Activated CD8-positive, alpha-beta memory T cell treated with anti-CD3 and anti-CD28 coated beads for 4 hours (primary cell): ENCODE measurements around the gene KCNJ3.

Source experiments
- DNase-seq, 2 donors: peaks; one replicate each; pipeline ENCODE4 v3.0.0-alpha.2; 2020; ENCODE audit warnings: low read depth in 2 of 2

KCNJ3 gene

DNA sequence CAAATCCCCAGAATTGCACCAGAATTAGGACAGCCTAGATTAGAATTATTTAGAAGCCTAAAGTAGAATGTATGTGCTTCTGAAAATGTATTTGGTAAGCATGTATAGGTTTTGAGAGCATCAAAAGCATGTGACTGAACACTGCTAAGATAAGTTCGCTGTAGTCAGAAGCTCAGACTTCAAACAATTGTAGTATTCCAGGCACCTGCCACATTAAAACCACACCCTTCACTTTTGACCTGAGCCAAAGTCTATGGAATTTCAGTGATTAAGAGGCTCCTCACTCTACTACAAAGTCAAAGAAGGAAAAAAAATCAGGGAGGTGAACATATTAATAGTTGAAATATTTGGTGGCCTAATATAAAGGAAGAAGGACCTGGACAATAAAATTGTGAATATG is 8.2 kb downstream of the KCNJ3 start:
- DNase-seq, result no peak

DNA sequence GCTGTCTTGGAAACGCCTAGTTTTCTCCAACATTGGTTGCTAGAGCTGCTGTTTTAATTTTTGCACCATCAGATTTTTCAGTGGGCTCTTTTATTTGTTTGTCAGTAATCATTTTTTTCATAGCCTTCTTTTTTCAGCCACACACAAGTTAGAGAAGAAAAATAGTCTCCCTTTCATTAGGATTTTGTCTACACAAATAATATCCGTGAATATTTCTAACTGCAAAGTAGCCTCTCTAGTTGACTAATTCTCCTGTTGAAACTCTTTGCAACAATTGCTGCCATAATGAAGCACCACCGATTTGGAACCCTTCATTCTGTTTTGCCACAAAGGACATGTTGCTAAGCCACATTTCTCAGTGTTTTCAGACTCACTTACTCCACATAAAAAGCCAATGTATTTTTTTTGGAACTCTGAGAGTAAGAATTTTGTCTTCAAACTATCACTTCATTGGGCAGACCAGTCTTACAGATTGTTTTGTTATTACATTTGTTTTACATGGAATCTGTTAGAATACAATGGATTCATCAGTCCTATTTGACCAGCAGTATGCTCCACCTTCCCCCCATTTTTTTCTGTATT is 9.6 kb downstream of the KCNJ3 start:
- DNase-seq, result no peak

GRCh38 chr2:154709215-154709614 is 10.7 kb downstream of the KCNJ3 start:
- DNase-seq, result no peak

DNA sequence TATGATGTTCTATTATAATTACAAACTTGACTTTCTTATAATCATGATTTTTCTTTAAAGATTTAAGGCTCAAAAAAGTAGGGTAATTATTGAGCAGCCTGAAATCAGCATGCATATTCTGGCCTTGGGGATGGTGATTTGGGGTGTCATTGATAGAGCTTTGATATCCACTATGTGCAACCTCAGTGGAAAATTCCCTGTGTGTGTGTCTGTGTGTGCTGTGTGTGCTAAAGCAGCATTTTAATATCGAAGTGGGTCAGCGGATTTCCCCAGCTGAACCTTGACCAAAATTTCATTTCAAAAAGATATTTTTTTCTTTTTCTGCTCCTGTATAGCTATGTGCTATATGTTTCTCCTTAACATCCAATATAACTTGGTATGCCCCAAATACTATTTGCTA is 11.6 kb downstream of the KCNJ3 start:
- no peak for DNase-seq

DNA sequence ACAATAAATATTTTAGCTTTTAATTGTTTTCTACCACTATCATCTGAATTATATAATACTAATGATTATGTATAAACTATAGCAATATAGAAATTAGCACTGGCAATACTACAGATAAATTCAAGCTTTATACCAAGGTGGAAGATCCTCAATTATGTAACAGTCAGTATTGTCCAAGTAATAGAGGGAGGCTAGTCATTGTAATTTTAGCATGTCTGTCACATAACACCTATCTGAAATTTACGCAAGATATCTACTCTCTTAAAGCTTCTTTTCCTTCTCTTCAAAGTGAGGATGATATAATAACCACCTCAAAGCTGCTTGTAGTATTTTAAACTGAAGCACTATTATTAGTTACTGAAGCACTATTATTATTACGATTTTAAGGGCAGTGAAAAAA is 12.2 kb downstream of the KCNJ3 start:
- no peak for DNase-seq

- no peak for DNase-seq
Measured at GRCh38 chr2:154713675-154714074, 15.2 kb downstream of the KCNJ3 start.

DNA sequence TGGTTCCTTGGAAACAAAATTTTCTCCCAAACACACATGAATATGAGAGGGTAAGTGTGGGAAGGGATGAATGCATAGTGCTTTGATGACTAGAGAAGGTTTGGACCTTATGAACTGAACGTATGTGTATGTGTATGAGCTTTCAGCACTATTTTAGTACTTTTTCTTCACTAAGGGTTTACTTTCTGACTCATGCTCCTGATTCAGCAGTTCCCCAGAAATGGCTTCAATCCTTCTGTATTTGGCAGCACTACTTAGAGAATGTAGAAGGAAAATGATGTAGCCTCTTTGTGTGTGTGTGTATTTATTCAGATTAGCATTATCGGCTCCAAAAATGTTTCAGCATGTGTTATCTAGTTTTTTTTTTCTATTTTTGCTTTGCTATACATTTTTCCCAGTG is 22.2 kb downstream of the KCNJ3 start:
- DNase-seq, result no peak

DNA sequence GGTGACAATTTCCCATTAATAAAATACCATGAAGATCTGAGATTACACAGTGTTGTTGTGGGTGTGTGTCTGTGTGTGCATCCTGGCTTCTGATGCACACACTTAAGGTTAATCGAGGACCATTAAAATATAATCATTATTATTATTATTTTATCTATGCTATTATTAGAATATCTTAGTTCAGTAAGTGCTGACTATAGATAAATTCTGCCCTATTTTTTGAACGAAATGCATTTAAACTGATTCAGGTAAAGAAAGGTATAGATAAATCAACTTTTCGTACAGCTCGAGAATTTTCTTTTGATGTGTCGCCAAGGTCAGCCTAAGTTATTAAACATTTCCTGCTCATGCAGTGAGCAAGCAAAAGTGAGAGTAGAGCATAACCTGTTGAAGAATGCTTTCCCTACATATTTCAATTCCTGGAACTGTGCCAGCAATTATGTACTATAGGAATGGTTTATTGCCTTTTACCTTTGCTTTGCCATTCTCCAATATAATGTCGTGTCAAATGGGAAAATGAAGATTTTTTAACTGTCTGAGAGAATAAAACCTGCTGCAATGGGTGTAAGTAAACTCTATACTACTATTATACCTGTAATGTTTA is 25.8 kb downstream of the KCNJ3 start:
- DNase-seq, result no peak

GRCh38 chr2:154740361-154740760 is 41.9 kb downstream of the KCNJ3 start:
- DNase-seq, result no peak

GRCh38 chr2:154758871-154759270 is 60.4 kb downstream of the KCNJ3 start:
- no peak for DNase-seq

- no peak for DNase-seq
Measured at GRCh38 chr2:154762638-154763037, 64.1 kb downstream of the KCNJ3 start.

DNA sequence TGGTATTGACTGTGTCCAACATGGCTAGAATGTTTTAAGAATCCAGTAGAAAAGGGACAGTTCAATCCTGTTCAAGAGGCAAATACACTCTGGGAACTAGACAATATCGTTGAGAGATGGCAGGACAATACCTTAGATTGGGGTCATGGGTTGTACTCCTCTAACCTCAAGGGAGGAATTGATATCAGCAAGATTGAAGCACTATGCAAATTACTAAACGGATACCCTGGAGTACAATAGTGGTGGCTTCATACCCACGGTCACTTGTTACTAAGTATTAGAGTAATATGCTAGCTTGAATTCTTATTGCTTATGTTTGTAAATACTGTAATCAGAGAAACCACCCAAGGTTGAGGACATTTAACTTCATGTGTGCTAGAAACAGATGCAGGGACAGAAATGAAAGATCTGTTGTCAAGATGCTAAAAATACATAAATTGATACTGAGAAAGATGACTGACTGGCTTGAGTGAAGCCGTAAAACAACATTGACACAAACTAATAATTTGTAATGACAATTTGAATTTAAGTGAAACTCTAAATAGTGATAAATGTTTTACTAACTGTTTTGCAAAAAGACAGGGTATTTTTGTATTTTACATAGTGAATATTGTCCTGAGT is 73.3 kb downstream of the KCNJ3 start:
- DNase-seq, result no peak

DNA sequence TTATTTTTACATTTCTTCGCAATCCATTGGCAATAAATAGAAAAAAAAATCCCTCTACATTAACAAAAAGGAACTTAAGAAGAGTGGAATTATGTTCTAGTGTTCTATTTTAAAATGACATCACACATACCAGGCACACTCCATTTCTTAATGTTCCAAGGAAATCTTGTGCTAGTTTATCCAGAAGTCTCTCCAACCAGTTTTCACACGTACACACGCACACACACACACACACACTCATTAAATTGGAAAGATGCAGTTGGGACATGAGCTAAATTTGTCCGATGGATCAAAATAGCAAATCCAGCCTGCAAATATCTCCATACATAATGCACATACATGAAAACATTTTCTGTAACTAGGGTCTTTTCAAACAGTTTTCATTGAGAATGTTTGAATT is 78.3 kb downstream of the KCNJ3 start:
- no peak for DNase-seq

DNA sequence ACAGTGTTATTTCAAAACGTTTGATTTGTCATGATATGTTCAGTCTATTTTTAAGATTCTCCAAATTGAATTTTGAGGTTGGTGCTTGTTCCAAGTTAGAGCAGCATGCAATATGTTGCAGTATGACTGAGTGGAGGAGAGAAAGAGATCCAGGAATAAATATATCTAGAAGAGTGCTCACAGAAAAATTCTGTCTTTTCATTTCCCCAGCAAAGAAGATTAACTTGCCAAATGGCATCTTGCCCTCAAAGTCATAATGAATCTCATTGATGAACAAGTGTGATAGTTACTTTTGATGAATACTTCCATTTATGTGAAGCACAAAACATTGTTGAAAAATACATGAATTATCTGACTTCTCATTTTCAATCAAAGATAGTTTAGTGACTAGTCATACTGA is 95.9 kb downstream of the KCNJ3 start:
- no peak for DNase-seq

DNA sequence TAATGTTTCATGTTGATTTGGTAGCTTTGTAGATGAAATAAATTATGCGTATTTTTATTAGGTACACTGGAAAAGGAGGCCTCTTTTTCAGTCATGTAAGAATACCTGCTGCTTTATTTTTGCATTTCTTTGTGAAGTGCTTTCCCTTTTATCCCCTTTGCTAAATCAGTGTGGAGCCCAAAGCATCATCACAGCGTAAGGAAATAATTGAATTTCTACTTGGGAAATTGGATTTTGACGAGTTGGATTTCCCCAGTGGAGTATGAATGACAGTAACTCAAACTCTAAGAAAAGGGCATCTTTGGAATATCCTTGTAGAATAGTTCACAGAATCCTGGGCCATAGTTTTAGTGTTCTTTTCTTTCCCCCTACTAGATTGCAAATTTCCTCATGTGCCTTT is 97.2 kb downstream of the KCNJ3 start:
- no peak for DNase-seq

GRCh38 chr2:154804451-154804850 is 106.0 kb downstream of the KCNJ3 start:
- no peak for DNase-seq

- DNase-seq, result no peak
Measured at GRCh38 chr2:154813636-154814035, 115.1 kb downstream of the KCNJ3 start.

GRCh38 chr2:154814856-154815255 is 116.4 kb downstream of the KCNJ3 start:
- no peak for DNase-seq

DNA sequence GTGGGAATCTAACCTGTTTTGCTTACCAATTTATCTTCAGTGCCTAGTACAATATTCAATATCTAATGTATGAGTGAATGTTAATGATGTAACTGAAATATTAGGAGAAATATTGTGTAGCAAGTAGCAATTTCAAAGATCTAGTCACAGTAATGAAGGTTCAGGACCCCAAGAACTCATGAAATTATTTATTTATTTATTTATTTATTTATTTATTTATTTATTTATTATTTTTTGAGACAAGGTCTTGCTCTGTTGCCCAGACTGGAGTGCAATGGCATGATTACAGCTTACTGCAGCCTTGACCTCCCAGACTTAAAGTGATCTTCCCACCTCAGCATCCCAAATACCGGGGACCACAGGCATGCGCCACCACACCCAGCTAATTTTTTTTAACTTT is 126.9 kb downstream of the KCNJ3 start:
- no peak for DNase-seq

- no peak for DNase-seq
Measured at GRCh38 chr2:154826827-154827226, 128.3 kb downstream of the KCNJ3 start.

- no peak for DNase-seq
Measured at GRCh38 chr2:154827286-154827685, 128.8 kb downstream of the KCNJ3 start.

DNA sequence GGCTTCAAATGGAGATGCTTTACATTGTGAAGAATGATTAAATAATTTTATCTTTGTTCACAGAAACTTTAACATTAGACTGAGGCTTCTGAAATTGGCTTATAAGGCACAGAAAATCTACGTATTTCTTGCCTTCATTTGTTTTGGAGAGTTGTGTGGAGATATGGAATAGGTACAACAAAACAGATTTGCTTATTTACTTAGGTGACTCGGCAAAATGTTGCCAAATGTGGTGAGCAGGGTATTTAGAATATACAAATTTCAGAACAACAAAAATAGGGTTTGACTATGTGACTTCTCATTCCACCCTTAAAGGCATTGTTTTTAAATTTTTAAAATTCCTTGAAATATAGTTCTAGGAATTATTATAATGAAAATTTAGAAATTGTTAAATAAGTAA is 134.2 kb downstream of the KCNJ3 start:
- no peak for DNase-seq

- DNase-seq, result no peak
Measured at GRCh38 chr2:154836632-154837031, 138.1 kb downstream of the KCNJ3 start.

GRCh38 chr2:154837035-154837434 is 138.5 kb downstream of the KCNJ3 start:
- no peak for DNase-seq
